Left ventricle myocardium inferior (tissue), 1 donor: ENCODE results near the gene DEPDC5. TPM values are rescaled to one million over a fixed set of nuclear protein-coding genes. Genes with fewer than 3 reads are reported as not detected.

Experiments
- DNase-seq: peaks from one replicate; pipeline ENCODE4 v3.0.0-alpha.2; 2020
- H3K27ac ChIP-seq: fragments of 200-600 bp; replicated peaks from 2 replicates; pipeline ENCODE4 v1.8.0; 2021
- H3K27me3 ChIP-seq: fragments of 200-600 bp; 2 replicates; pipeline ENCODE4 v1.8.0; 2021; ENCODE audit warnings: low read depth
- H3K36me3 ChIP-seq: fragments of 200-600 bp; 2 replicates; pipeline ENCODE4 v1.8.0; 2021
- H3K4me1 ChIP-seq: fragments of 200-600 bp; 2 replicates; pipeline ENCODE4 v1.8.0; 2021
- H3K4me3 ChIP-seq: fragments of 200-600 bp; 2 replicates; pipeline ENCODE4 v1.8.0; 2021; ENCODE audit warnings: mild to moderate bottlenecking, moderate library complexity
- H3K9me3 ChIP-seq: fragments of 200-600 bp; replicated peaks from 2 replicates; pipeline ENCODE4 v1.8.0; 2021
- CTCF ChIP-seq: fragments of 200-600 bp; IDR thresholded peaks from 2 replicates; pipeline ENCODE4 v1.8.0; 2021; ENCODE audit warnings: antibody characterized with exemption, mild to moderate bottlenecking, borderline replicate concordance
- intact Hi-C: fragments of 100-400 bp; cut with micrococcal nuclease; formaldehyde crosslinking; loops from one replicate; pipeline ENCODE4 v1.11.0; 2022
- total RNA-seq: library from RNA; stranded (reverse); fragmentation: NEBNext Ultra II Directional; extraction: Animal tissue kit (Norgen Biotek cat#: 25700); gene quantifications from one replicate; pipeline ENCODE4 v1.2.1, GENCODE V29; 2021
- donor health status: DM: no; HTN: yes; CAD: no; lungs with severe emphysema.

The DEPDC5 gene
- total RNA-seq, 1 donor from 2014 or later = 11.4 TPM

GRCh38 chr22:31866918-31867317 lies 113.1 kb downstream of the DEPDC5 start:
- Histone ChIP-seq H3K4me3 (no peak overlapping the region), H3K36me3 (peaks cover 43% of the 10 kb centered on the region), H3K4me1 (no peaks in the 10 kb centered on the region), H3K27ac (no peak overlapping the region), H3K27me3 (no peaks in the 10 kb centered on the region), H3K9me3 (no peaks in the 10 kb centered on the region)
- intact Hi-C loops = no loop called here
- DNase-seq = no peak
- TF ChIP-seq CTCF = no peak

GRCh38 chr22:31867386-31868153 lies 113.8 kb downstream of the DEPDC5 start:
- intact Hi-C loops = no loop called here
- H3K27ac ChIP-seq = no peak overlapping the region

GRCh38 chr22:31869739-31870138 lies 115.9 kb downstream of the DEPDC5 start:
- intact Hi-C loops = no loop called here
- Histone ChIP-seq H3K27ac (no peak overlapping the region), H3K4me3 (no peak overlapping the region), H3K27me3 (no peaks in the 10 kb centered on the region), H3K36me3 (peaks cover 57% of the 10 kb centered on the region), H3K9me3 (no peaks in the 10 kb centered on the region), H3K4me1 (no peaks in the 10 kb centered on the region)
- no peak for DNase-seq
- no peak for TF ChIP-seq CTCF

More at GRCh38 chr22:31867386-31868153, 113.8 kb downstream of the DEPDC5 start:
- TF ChIP-seq CTCF = no peak
- Histone ChIP-seq H3K27me3 (no peaks in the 10 kb centered on the region), H3K9me3 (no peaks in the 10 kb centered on the region), H3K4me3 (no peak overlapping the region), H3K36me3 (peaks cover 44% of the 10 kb centered on the region), H3K4me1 (no peaks in the 10 kb centered on the region)
- DNase-seq = no peak

- no peak overlapping the region for H3K27ac ChIP-seq
- intact Hi-C loops = no loop called here
- H3K4me3 ChIP-seq = no peak overlapping the region
- TF ChIP-seq CTCF = no peak
- no peak for DNase-seq
- H3K9me3 ChIP-seq = no peaks in the 10 kb centered on the region
- peaks cover 64% of the 10 kb centered on the region for H3K36me3 ChIP-seq
- H3K4me1 ChIP-seq = no peaks in the 10 kb centered on the region
- H3K27me3 ChIP-seq = no peaks in the 10 kb centered on the region
Observed at GRCh38 chr22:31870890-31871289, 117.1 kb downstream of the DEPDC5 start.

- no peak overlapping the region for H3K4me3 ChIP-seq
- TF ChIP-seq CTCF = no peak
- H3K9me3 ChIP-seq = no peaks in the 10 kb centered on the region
- intact Hi-C loops = no loop called here
- no peak for DNase-seq
- no peak overlapping the region for H3K27ac ChIP-seq
- peaks cover 69% of the 10 kb centered on the region for H3K36me3 ChIP-seq
- no peaks in the 10 kb centered on the region for H3K4me1 ChIP-seq
- no peaks in the 10 kb centered on the region for H3K27me3 ChIP-seq
Observed at GRCh38 chr22:31871480-31871879, 117.7 kb downstream of the DEPDC5 start.
